Measurements from ENCODE around the gene ZNF780A. TPM values are rescaled to one million over a fixed set of nuclear protein-coding genes. Genes with fewer than 3 reads are reported as not detected.

ZNF780A gene
- total RNA-seq, 1 donor from 2014 or later = 21.7 TPM

- intact Hi-C loops (cut with DNase I) = loop anchor here (5.0 kb wide), 1 partner anchor 784 kb away; no protein-coding TSS in a partner anchor
- ATAC-seq = no peak
- DNase-seq (ENCODE audit: low spot score) = no peak
Measured at GRCh38 chr19:40025938-40026596, 64.7 kb downstream of the ZNF780A start.

GRCh38 chr19:40023969-40024368 is 66.8 kb downstream of the ZNF780A start:
- no peak for ATAC-seq
- intact Hi-C loops (cut with DNase I) = no loop called here
- DNase-seq (ENCODE audit: low spot score) = no peak

Other genes with a start within 250 kb of the ZNF780A start
- gene FBL, start 244.6 kb downstream of the ZNF780A start, total RNA-seq = 132 TPM
- gene FCGBP, start 156.3 kb downstream of the ZNF780A start, total RNA-seq = 83.1 TPM
- 49.3 TPM for gene PSMC4, start 119.8 kb downstream of the ZNF780A start, total RNA-seq
- 14.3 TPM for gene ZNF546, start 93.9 kb downstream of the ZNF780A start, total RNA-seq
- 29.6 TPM for gene ZNF780B, start 34.7 kb downstream of the ZNF780A start, total RNA-seq
- gene MAP3K10, start 100.5 kb upstream of the ZNF780A start, total RNA-seq = 19.8 TPM
- not detected for gene TTC9B, start 127.4 kb upstream of the ZNF780A start, total RNA-seq
- 0.40 TPM for gene CCNP, start 135.7 kb upstream of the ZNF780A start, total RNA-seq
- gene AKT2, start 194.4 kb upstream of the ZNF780A start, total RNA-seq = 130 TPM